Lower leg skin (tissue), 3 donors: ENCODE data around the gene MACROD1.

Experiments used
- CTCF ChIP-seq, 3 donors: fragments of 450-650 bp; IDR thresholded peaks; one replicate each; pipeline ENCODE4 v1.5.1; 2016; ENCODE audit warnings: antibody characterized with exemption in 3 of 3, mild to moderate bottlenecking in 3 of 3, moderate library complexity in 2 of 3
- POLR2A ChIP-seq, 2 donors: fragments of 450-650 bp; IDR thresholded peaks; one replicate each; pipeline ENCODE4 v1.6.1; 2016 to 2017; ENCODE audit warnings: antibody characterized with exemption in 2 of 2, mild to moderate bottlenecking in 1 of 2, moderate library complexity in 1 of 2

GRCh38 chr11:64185175-64185692 lies 19.3 kb upstream of the MACROD1 start:
- TF ChIP-seq CTCF (IDR thresholded peaks at IDR 0.05), result peak in 1 of 3 donors; percentile 38
- TF ChIP-seq POLR2A (IDR thresholded peaks at IDR 0.05), result peak in 1 of 2 donors; percentile 85
